ENCODE results near the gene FRAS1.

Gene FRAS1

DNA sequence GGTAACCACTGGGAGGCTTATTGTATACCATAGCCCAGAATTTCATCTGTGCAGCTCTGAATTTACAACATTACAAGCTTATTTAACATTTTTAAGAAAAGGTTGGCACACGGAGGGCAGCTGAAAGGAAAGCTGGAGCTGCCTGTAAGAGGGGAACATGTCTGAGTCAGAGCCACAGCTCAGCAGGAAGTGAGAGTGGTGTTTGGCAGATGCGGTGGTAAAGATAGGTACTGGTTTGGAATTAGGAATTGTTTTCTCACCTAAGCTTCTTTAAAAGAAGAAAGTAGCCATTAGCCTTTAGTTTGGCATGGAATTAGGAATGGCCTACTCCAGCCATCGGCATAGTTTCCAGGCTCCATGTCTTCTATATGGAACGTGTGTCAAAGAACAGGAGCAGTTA lies 321.9 kb downstream of the FRAS1 start:
- no peak for DNase-seq

DNA sequence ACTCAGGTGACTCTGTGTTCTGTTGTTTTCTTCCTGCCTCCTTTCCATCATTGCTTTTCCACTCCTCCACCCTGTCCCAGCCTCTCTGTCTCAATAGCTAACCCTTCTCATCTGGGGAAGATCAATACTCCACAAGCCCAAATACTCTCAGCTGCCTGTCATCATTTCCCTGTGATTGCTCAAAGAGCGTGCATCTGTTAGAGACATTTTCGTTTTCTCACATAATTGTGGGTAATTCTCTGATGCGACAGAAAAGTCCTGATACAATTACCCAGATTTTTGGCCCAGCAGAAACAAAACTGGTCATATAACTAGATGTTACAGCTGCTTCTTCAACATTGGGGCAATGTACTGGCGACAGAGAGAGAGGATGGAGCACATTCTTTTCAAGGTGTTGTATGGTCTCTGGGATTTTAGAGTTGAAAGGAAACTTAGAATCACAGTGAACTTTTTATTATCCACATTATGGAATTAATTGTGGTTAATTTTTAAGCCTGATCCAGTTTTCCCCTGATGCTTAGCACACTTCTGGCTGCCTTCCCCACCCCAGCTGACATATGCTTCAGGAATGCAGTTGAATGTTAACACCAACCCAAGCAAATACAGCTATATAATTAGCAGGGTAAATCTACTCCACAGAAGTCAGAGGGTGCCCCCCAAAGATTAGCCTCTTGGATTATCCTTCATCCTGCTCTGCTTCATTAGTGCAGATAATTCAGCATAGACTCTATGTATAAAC lies 323.0 kb downstream of the FRAS1 start:
- DNase-seq: no peak

DNA sequence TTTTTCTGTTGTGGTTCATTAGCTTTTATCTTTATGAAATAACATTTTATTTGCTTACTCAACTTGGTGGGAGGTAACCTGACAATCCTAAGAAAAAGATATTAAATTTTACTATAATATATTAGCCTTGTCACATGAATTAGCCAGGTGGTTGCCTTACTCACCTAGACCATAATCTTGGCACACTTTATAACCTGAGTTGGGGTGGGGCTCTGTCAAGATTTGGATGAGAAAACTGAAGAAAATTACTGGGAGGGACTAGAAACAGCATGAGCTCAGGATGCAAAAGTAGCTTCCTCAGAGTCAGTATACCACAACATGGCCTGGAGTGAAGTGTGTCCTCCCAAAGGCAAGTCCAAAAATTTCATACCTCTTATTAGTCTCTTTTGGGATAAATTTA lies 329.6 kb downstream of the FRAS1 start:
- no peak for DNase-seq

DNA sequence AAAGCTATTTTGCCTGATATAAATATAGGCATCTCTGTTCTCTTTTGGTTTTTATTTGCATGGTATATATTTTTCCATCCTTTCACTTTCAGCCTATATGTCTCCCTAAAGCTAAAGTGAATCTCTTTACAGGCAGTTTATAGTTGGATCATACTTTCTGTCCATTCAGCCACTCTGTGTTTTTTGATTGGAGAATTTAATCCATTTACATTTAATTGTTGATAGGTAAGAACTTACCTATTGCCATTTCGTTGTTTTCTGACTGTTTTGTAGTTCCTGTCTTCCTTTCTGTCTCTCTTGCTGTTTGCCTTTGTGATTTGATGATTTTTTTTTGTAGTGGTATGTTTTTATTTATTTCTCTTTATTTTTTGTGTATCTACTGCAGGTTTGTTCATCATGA lies 338.5 kb downstream of the FRAS1 start:
- DNase-seq: no peak

DNA sequence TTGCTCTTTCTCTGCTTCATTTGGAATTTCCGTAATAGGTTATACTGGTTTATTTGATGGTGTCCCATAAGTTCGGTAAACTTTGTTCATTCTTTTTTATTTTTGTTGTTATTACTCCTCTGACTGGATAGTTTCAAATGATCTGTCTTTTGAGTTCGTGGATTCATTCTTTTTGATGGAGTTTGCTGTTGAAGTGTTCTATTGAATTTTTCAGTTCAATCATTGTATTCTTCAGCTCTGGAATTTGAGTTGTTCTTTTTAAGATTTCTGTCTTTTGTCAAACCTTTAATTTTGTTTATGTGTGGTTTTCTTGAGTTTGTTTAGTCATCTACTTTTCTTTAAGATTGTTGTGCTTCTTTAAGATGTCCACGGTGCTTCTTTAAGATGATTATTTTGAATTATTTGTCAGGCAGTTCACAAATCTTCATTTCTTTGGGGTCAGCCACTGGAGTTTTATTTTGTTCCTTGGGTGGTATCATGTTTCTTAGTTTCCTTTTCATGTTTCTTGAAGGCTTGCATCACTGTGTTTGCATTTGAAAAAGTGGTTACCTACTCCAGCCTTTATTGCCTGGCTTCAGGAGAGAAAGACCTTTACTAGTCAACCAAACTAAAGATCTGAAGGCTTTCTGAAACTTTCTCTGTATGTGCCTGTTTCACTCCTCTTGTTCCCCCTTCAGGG lies 339.6 kb downstream of the FRAS1 start:
- DNase-seq: no peak

DNA sequence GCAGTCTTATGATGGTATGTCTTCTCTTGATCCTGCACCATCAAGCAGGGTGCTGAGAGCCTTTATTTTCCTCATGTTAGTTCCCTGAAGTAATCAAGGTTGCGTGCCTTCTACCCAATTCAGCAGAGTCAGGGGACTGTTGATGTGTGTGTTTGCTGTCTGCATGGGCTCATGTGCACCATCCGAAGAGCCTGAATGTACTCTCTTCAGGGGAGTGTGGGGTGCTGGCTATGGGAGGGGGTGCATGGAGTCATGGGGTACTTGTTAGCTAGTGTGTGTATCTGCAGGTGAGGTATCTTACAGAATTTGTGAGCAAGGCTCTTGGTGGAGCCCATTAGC lies 340.1 kb downstream of the FRAS1 start:
- no peak for DNase-seq

DNA sequence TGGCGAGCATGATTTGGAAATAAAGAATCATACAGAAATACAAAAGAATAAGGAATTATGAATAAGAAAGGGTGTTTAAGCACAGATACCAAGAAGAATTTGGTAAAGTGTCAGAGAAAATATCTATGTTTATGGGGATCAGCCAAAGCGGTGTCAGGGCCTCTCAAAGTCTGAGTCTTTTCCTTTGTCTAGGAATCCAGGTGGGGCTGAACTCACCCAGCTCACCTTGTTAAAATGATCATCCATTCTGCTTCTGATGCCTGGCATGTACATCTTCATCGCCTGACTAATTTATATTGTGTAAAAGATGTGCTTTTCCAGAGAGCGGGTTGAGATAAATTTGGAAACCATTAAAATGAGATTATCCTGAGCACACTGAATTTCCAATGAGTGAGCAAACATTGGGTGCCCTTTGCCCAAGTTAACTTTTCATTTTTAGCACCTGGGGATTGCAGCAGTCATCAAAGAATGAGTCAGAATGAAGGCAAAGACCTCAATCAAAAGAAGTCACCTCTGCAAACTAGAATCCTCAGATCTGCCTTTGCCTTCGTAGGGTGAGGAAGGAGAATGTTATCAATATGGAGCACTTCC lies 352.6 kb downstream of the FRAS1 start:
- DNase-seq: no peak

DNA sequence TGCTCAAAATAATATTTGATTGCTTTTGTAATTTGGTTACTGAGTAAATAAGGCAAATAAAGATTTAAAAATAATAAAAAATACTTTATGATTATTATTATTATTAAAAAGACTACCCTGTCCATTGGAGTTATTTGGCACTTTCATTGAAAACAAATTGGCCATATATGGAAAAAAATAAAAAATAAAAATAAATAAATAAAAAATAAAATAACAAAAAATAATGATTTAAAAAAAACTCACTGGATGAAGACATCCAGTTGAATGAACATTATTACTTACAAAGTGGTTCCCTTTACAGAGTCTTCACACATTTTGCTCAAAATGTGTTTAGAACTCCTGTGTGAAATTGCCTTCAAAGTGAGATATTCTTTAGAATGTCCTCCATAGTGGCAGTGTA lies 353.1 kb downstream of the FRAS1 start:
- no peak for DNase-seq

DNA sequence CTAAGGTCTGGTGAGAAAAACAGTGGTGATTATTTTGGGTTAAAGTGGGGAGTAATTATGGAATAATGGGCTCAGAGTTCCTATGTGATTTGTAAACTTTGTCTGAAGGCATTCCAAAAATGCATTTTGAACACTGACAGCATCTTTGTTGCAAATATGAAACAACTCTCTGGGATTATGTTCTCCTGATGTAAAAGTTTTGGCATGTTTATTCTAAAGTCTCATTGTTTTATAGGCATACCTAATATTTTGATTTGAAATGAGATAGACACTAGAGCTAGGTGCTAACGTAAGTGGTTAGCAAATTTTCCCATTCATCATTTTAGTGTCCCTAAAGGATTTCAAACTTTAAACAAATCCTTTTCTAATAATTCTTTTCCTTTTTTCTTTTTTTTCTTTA lies 353.6 kb downstream of the FRAS1 start:
- DNase-seq: no peak

DNA sequence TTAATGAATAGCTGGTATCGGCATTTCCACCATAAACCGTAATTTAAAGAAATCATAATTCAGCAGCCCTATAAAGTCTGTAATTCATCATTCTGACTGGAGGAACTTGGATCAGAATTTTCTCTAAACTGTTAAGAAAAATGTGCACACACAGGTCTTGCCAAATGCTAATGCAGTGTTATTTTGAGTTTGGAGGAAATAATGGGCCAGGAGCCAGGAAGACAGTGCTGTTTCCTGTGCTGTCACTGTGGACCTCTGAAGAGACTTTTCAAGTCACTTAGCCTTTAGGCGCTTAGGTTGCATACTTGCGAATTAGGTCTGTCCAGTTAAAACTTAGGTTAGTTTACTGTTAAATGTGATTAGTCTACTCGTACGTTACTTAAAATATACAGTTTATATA lies 357.0 kb downstream of the FRAS1 start:
- DNase-seq: no peak

DNA sequence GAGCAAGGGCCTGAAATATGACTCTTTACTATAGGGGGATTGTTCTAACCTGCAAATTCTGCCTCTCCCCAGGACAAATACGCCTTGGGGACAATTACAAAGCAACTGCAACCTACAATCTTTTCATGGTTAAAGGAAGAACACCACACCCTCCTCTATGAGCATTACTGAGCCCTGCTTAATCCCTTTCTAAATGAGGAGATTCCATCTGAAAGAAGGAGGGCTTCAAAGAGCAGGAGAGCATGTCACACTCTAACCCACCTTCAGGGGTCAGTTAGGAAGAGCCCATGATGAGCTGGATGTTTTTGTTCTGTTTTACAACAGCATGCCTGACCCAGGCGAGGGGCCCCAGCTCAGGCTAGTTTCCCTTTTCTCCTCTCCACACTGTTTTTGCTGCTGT lies 360.5 kb downstream of the FRAS1 start:
- no peak for DNase-seq

DNA sequence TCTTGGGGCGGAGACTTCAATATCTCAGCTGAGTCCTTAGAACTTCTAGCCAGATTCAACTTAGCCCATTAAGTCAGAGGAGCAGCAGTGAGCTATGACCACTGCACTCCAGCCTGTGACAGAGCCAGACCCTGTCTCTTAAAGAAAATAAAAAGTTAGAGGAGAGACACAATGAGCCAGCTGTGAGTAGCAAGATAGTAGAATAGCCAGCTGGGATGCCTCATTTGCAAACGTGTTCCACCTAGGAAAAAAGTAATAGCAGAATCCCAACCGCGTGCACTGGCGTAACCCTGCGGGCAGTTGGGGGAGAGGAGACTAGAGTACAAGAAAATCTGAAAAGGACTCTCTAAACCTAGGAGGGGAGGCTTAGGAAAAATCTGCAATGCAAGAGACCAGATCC lies 361.3 kb downstream of the FRAS1 start:
- DNase-seq: no peak

DNA sequence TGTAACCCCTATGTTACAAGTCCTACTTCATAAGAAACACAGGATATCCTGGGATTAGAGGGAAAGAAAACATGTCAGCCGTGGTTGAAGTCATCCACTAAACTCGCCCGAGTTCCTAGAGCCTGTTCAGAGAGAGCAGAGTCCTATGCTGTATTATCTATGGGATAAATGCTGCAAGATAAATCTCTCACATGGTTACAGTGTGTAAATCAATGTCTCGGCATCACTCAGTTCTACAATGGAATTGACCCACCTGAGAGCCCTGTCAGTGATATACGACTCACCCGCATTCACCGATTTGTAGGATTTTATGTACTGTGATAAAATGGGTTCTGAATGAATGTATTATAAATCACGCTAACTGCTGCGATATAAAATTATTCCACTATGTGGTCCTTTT lies 366.7 kb downstream of the FRAS1 start:
- DNase-seq: no peak

DNA sequence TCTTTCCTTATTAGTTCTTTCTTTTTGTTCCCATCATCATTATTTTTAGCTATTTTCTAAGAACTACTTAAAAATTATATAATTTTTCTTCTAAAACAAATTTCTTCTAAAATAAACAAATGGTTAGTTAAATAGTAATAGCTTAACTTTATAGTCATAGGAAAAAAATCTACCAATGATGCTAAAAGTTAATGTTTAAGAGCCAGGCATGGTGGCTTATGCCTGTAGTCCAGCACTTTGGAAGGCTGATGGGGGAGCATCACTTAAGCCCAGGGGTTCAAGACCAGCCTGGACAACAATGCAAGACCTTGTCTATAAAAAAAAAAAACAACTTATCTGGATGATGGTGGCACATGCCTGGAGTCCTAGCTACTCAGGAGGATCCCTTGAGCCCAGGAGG lies 367.3 kb downstream of the FRAS1 start:
- DNase-seq: no peak

DNA sequence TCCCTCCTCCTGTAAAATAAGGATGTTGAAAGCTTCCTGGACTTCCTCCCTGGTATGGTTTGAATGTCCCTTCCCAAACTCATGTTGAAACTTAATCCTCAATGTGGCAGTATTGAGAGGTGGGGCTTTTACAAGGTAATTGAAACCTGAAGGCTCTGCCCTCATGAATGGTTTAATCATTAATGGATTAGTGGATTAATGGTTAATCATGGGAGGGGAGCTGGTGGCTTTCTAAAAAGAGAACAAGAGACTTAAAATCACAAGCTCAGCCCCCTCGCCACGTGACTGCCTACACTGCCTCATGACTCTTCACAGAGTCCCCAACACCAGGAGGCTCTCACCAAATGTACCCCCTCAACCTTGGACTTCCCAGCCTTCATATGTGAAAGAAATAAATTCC lies 369.8 kb downstream of the FRAS1 start:
- no peak for DNase-seq

DNA sequence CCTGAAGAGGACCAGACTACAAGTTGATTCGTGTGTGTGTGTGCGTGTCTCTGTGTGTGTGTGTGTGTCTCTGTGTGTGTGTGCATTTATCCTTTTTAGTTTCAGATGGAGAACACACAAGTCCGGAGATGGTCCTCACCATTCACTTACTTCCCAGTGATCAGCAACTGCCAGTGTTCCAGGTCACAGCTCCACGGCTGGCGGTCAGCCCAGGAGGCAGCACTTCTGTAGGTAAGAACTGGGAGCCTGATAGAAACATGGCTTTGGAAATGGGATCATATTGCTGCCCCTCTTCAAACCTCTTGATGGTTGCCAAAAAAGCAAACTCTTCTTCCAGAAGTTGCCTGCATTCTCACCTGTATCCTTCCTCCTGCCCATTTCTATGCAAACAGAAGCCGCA lies 371.9 kb downstream of the FRAS1 start:
- no peak for DNase-seq

DNA sequence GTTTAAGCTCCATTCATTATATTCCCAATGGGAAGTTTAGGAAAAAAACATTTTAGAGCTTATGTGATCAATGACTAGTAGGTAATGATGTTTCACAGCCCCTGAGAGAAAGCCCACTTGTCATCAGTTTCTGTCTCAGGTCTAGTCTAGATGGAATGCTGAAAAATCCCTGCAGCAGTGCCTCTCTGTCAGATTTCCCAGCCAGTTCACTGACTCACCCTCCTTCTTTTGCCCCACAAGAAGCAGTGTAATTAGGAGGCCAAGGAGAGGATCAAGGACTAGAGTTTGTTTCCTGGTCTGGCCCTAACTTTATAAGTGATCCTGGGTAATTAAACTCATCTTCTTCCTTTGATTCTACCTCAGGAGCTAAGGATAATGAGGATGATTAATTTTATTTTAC lies 375.8 kb downstream of the FRAS1 start:
- no peak for DNase-seq

DNA sequence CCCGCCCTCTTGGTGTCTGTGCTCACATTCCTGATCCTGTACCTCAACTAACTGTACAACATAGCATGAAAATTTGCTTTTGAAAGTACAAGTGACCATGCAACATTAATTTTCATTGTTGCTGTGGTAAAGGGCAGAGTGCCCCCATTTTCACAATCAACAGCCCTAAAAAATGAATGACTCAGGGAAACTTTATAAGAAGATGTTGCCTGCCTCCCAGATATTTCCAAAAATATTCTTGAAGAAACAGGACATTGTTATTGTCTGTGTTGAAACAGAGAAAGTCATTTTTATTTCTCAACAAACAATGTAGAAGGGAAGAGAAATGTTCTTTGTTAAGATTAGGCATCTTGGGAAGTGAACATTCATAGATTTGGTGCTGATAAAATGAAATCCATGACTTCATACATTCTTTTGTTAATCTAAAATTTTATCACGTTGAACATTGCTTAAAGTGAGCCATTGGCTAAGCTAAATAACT lies 380.5 kb downstream of the FRAS1 start:
- no peak for DNase-seq

DNA sequence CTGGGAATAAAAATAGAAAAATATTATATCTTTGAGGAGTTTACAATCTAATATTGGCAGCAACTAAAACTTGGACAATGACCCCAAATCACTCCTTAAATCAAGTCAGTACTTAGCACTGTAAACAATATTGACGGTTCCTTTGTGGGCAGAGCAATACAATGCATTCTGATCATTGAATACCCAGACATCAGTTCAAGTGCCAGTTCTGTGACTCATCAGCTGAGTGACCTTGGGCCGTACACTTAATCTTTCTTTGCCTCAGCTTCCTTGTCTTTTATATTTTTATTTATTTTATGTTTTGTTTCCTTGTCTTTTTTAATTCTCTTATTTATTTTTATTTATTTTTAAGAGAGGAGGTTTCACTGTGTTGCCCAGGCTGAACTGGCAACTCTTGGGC lies 382.2 kb downstream of the FRAS1 start:
- DNase-seq: no peak

DNA sequence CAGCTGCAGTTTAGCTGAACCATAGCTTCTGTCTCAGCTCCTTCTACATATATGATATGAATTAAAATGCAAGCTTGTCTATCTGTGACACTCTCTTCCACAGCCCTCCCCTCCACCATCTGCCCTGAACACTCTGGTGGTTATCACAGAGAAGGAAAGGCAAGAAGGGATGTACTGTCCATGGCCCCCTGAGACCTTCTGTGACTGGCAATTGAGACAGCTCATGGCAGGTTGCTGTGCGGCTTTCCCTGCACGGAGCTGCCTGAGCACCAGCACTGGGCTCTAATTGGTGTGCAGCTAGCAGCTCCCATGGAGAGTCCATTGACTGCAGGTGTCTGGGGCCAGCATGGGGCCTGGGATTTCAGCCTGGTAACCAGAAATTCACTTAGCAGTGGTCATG lies 384.6 kb downstream of the FRAS1 start:
- DNase-seq: no peak

DNA sequence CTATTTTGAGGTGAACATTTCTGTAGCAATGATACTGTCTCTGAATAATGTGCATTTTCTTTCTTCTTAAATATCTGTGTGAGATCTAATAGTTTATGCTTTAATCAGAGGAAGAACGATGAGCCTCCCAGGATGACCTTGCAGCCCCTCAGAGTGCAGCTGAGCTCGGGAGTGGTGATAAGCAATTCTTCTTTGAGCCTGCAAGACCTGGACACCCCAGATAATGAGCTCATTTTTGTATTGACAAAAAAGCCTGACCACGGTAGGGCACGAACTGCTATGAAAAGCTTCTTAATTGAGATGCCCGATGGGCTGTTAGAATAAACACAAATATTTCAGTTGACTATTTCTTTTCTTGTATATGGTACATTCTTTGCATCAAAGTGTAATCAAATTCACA lies 389.5 kb downstream of the FRAS1 start:
- no peak for DNase-seq

DNA sequence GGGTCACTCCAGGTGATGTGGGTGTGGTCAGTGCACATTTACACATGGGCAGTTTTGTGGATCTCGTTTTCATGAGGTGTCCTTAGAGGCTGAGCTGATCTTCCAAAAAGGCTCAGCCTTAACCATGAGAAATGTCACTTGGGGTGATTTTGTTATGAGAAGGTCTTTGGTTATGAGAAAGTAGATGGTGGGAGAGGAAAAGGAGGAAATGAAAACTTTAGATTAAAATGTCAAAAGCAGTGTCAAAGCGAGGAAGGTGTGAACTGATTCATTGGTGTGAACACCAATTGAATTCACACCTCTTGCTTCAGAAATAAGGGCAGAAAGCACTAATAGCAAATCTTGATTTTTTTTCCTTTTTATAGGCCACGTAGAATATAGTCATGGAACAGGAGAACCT lies 394.3 kb downstream of the FRAS1 start:
- DNase-seq: no peak

DNA sequence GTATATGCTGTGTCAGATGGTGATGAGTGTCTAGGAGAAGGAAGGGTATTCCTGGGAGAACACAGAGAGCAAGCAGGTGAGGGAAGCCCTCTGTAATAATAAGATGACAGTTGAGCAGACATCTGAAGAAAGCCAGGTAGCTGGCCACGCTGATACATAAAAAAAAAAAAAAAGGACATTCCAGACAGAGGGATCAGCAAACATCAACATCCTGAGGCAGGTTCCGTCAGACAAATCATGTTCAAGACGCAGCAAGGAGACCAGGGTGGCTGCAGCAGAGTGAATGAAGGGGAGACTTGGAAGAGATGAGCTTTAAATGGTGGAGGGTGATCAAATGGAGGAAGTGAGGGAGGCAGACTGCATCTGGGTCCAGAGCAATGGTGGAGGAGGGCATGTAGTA lies 396.9 kb downstream of the FRAS1 start:
- DNase-seq: no peak

DNA sequence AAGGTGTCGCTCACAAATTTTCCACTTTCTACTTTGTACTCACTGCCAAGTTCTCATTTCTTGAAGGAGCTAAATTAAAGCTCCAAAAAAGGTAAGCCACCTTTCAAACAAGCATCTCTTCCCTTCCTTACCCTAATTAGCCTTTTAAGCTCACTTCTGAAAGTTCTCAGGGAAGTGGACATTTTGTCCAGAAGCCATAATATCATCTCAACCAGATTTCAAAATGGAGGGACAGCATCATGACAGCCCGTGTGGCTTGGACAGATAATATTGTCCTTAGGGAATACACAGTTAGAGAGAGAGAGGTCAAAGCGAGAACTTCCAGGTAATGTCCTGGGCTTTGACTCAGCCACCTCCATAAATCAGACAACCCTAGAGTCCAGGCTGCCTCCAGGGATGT lies 400.6 kb downstream of the FRAS1 start:
- no peak for DNase-seq

DNA sequence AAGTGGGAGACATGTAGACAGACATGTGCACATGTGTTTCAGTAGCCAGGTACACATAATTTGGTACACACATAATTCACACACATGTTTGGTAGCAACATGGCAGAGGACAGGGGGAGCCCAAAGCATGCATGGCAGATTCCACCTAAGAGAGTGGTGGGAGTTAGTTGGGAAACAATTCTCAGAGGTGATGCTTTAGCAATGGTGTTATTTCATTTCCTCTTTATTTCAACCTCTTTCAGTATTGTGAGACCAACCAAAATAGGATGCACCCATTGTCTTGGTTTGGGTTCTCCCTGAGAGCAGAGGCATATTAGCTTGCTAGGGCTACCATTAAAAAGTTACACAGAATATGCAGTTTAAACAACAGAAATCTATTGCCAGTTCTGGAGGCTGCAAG lies 402.2 kb downstream of the FRAS1 start:
- no peak for DNase-seq
